ENCODE data around the gene MCEE. TPM values are rescaled to one million over a fixed set of nuclear protein-coding genes. Genes with fewer than 3 reads are reported as not detected.
A peak's percentile ranks its signal among the peaks of the same experiment; 100 is the strongest.

Gene MCEE
- total and polyA plus RNA-seq, 2 of the 4 experiments (the other 2 are of a cell fraction), result 11.1 to 15.0 TPM

GRCh38 chr2:71067567-71068217 lies 62.3 kb downstream of the MCEE start:
- Histone ChIP-seq H3K27me3 (ENCODE audit: control insufficient read depth, insufficient read depth, low read length) (peaks cover 6% of the 10 kb centered on the region; the same call in 1 of the 2 replicates), H2BK15ac (ENCODE audit: low read depth, low read length) (peak overlapping the region; percentile 31; the same call in 1 of the 3 replicates), H3K9me3 (ENCODE audit: control insufficient read depth, insufficient read depth, low read length) (no peaks in the 10 kb centered on the region), H3K4ac (ENCODE audit: low read depth, low read length) (peak overlapping the region; percentile 98), H3K27ac (ENCODE audit: insufficient read depth, low read length) (peak overlapping the region; percentile 95), H3K36me3 (ENCODE audit: control insufficient read depth, insufficient read depth, low read length) (peaks cover 15% of the 10 kb centered on the region), H4K5ac (ENCODE audit: low read depth, low read length) (peak overlapping the region; percentile 95), H2AK9ac (replicated peaks; ENCODE audit: low read depth, low read length, poor library complexity) (peak overlapping the region; percentile 96), H3K4me3 (ENCODE audit: insufficient read depth, low read depth, low read length) (peak overlapping the region; percentile 69), H2BK120ac (ENCODE audit: low read depth, low read length) (peak overlapping the region; percentile 54; the same call in 1 of the 2 replicates), H4K8ac (ENCODE audit: low read depth in 2 of 2, low read length in 2 of 2) (peak overlapping the region; percentile 99 to 100), H2AK5ac (ENCODE audit: low read depth, low read length) (peak overlapping the region; percentile 97), H3K14ac (replicated peaks; ENCODE audit: low read depth, low read length) (peak overlapping the region; percentile 97), H4K91ac (ENCODE audit: insufficient read depth, low read depth, low read length) (peak overlapping the region; percentile 97), H2BK5ac (ENCODE audit: low read depth, low read length, poor library complexity, severe bottlenecking) (peak overlapping the region; percentile 95), H3K4me1 (ENCODE audit: control insufficient read depth, insufficient read depth, low read length) (peaks cover 21% of the 10 kb centered on the region), H3K4me2 (ENCODE audit: low read depth, low read length) (peak overlapping the region; percentile 89), H3K9ac (ENCODE audit: low read depth, low read length) (peak overlapping the region; percentile 95), H3K79me1 (ENCODE audit: low read depth in 1 of 2, low read length in 2 of 2) (peaks cover 19 to 49% of the 10 kb centered on the region in 2 experiments), H2AFZ (replicated peaks; ENCODE audit: low read length, poor library complexity) (peak overlapping the region; percentile 99), H2BK20ac (ENCODE audit: low read depth, low read length) (peak overlapping the region; percentile 0; the same call in 1 of the 2 replicates), H3K23ac (ENCODE audit: low read depth, low read length) (peak overlapping the region; percentile 80), H3K9me1 (ENCODE audit: insufficient read depth, low read length) (peaks cover 16% of the 10 kb centered on the region), H3K18ac (ENCODE audit: low read depth, low read length) (peak overlapping the region; percentile 89), H3K56ac (ENCODE audit: extremely low read depth, insufficient read depth, low read length) (peak overlapping the region; percentile 90), H4K20me1 (ENCODE audit: insufficient read depth, low read length) (0 out of 2 replicates have a peak, but pooled peaks cover 7% of the 10 kb centered on the region)
- dilution Hi-C loops (cut with HindIII; ENCODE audit: low sequenced_read_pairs, unreplicated experiment) (no loop called here), intact Hi-C loops (cut with micrococcal nuclease) (loop anchor here (1.0 to 5.0 kb wide), 4 partner anchors 63 to 90 kb away; partner anchors contain the start of genes ANKRD53, MCEE, MPHOSPH10 and TEX261), in situ Hi-C loops (cut with MboI; ENCODE audit: low sequenced_read_pairs) (no loop called here)
- no peak for DNase-seq
- no TSS peak for BruUV-seq (replicated peaks)
- POLR2A ChIA-PET (ENCODE audit: unreplicated experiment), result no interaction called here
- CTCF ChIA-PET, result no interaction called here
- 1% methylated on average over 19 of the region's 26 CpGs; no CpG with 5 or more reads in 1 of the 2 experiments for WGBS, 2 experiments (ENCODE audit: extremely low coverage in 2 of 2, insufficient read length in 1 of 2)
- TF ChIP-seq RCOR1 (IDR thresholded peaks at IDR 0.05; ENCODE audit: insufficient replicate concordance, low read length), result peak; percentile 1
- TF ChIP-seq, protein P1, sequence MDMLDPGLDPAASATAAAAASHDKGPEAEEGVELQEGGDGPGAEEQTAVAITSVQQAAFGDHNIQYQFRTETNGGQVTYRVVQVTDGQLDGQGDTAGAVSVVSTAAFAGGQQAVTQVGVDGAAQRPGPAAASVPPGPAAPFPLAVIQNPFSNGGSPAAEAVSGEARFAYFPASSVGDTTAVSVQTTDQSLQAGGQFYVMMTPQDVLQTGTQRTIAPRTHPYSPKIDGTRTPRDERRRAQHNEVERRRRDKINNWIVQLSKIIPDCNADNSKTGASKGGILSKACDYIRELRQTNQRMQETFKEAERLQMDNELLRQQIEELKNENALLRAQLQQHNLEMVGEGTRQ (IDR thresholded peaks at IDR 0.05; ENCODE audit: low read depth, low read length), result no peak
- ATAC-seq (ENCODE audit: low read depth), result peak; percentile 25

Measured in IMR-90 (cell line).